Measurements from ENCODE around the gene DCTN1. TPM values are rescaled to one million over a fixed set of nuclear protein-coding genes. Genes with fewer than 3 reads are reported as not detected.

Gene DCTN1
- total RNA-seq, 1 donor from 2014 or later: 160 TPM

- DNase-seq: no peak
Observed at GRCh38 chr2:74316627-74317295, 63.4 kb downstream of the DCTN1 start.

- no peak for DNase-seq
Observed at GRCh38 chr2:74314107-74314506, 66.0 kb downstream of the DCTN1 start.

- no peak for DNase-seq
Observed at GRCh38 chr2:74313497-74313896, 66.6 kb downstream of the DCTN1 start.

- no peak for DNase-seq
Observed at GRCh38 chr2:74312913-74313312, 67.2 kb downstream of the DCTN1 start.

Other genes starting within 250 kb of the DCTN1 start
- gene BOLA3, start 232.4 kb downstream of the DCTN1 start, total RNA-seq: 23.7 and 24.3 TPM in 2 replicates
- 121 and 145 TPM in 2 replicates for gene MOB1A, start 201.4 kb downstream of the DCTN1 start, total RNA-seq
- gene MTHFD2, start 181.7 kb downstream of the DCTN1 start, total RNA-seq: 28.6 and 91.0 TPM in 2 replicates
- 0.33 TPM in 1 of 2 replicates, not detected in the other for gene SLC4A5, start 36.9 kb downstream of the DCTN1 start, total RNA-seq
- 0.14 and 0.17 TPM in 2 replicates for gene C2orf81, start 41.3 kb upstream of the DCTN1 start, total RNA-seq
- 23.3 and 36.9 TPM in 2 replicates for gene WDR54, start 41.4 kb upstream of the DCTN1 start, total RNA-seq
- 21.6 and 27.0 TPM in 2 replicates for gene RTKN, start 61.6 kb upstream of the DCTN1 start, total RNA-seq
- gene INO80B, start 74.8 kb upstream of the DCTN1 start, total RNA-seq: 6.5 and 24.0 TPM in 2 replicates
- 34.3 and 44.9 TPM in 2 replicates for gene WBP1, start 78.1 kb upstream of the DCTN1 start, total RNA-seq
- gene MOGS, start 85.1 kb upstream of the DCTN1 start, total RNA-seq: 74.4 and 85.1 TPM in 2 replicates
- 25.9 and 33.7 TPM in 2 replicates for gene MRPL53, start 92.4 kb upstream of the DCTN1 start, total RNA-seq
- 14.9 and 22.8 TPM in 2 replicates for gene CCDC142, start 102.7 kb upstream of the DCTN1 start, total RNA-seq
- gene TTC31, start 102.8 kb upstream of the DCTN1 start, total RNA-seq: 18.2 and 21.6 TPM in 2 replicates
- 0.98 and 2.9 TPM in 2 replicates for gene LBX2, start 119.3 kb upstream of the DCTN1 start, total RNA-seq
- 9.7 and 11.7 TPM in 2 replicates for gene PCGF1, start 127.4 kb upstream of the DCTN1 start, total RNA-seq
- gene TLX2, start 134.1 kb upstream of the DCTN1 start, total RNA-seq: 0.17 TPM in 1 of 2 replicates, not detected in the other
- gene DQX1, start 145.9 kb upstream of the DCTN1 start, total RNA-seq: not detected in 2 replicates
- gene AUP1, start 149.4 kb upstream of the DCTN1 start, total RNA-seq: 87.2 and 127 TPM in 2 replicates
- 50.9 and 51.8 TPM in 2 replicates for gene HTRA2, start 149.6 kb upstream of the DCTN1 start, total RNA-seq
- gene LOXL3, start 173.6 kb upstream of the DCTN1 start, total RNA-seq: 0.85 and 1.7 TPM in 2 replicates
- 20.8 and 21.5 TPM in 2 replicates for gene DOK1, start 174.4 kb upstream of the DCTN1 start, total RNA-seq